GM12872 (cell line): Measurements from ENCODE around the gene DCTD.

Experiments
- CTCF ChIP-seq: IDR thresholded peaks from 3 replicates; pipeline ENCODE4 v1.5.1; 2011; ENCODE audit warnings: low read depth, mild to moderate bottlenecking, low read length, moderate library complexity; ENCODE audit not compliant: insufficient read depth

The DCTD gene

DNA sequence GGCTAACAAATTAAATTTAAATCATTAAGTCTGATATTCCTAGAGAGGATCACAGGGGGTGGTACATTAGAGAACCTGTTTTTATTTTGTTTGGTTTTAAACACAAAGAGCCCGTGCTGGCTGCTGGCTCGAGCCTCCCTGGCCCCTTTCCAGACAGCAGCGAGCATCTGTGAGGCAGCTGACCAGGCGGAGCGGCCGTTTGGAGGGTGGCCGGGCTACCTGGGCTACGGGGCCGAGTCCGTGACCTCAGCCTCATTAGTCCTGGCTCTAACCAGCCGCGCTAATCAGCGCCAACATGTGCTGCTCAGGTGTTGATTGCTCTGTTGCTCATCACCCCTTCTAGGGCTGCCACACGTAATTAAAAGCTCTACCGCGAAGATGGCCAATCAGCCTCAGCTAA lies 35.3 kb downstream of the DCTD start:
- no peak for TF ChIP-seq CTCF

DNA sequence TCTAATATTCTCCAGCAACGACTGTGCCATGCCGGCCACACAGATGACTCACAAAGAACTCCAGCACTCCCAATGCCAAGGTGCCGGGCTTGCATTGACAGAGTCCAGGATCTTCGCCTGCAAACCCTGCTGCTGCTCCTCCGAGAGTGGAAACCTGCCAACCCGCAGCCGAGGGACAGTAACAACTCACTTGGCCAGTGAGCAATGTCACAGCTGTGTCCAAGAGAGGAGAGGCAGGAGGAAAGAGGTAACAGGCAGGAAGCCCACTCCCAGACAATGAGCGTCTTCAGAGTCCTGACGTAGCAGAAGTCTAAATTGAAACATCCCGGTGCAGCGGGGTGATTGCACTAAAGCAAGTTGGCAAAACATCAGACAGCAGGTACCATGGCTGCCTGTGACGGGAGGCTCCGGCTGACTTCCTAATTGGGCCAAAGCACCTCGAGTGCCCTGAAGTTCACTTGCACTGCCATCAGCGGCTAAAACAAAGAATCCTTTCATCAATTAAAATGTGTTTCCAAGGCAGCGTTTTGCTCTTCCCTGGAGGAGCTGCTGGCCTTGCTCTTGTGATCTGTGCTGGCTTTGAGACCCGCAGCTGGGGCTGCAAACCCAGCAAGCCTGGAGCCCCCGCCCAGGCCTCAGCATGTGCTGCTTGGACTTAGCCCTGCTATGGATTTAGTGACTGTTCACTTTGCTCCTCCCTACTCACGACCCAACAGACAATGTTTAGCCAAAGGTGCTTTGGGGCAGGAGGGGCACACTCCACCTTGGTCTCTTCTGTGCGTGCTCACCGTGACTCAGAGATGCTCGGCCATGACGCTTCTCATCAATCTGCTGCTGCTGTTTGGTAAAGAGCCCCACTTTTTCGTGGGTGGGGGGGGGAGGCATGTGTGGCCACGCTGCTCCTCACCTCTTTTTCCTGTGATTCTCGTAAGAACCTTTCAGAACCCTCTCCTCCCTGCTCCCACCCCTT lies 36.5 kb downstream of the DCTD start:
- TF ChIP-seq CTCF: no peak

DNA sequence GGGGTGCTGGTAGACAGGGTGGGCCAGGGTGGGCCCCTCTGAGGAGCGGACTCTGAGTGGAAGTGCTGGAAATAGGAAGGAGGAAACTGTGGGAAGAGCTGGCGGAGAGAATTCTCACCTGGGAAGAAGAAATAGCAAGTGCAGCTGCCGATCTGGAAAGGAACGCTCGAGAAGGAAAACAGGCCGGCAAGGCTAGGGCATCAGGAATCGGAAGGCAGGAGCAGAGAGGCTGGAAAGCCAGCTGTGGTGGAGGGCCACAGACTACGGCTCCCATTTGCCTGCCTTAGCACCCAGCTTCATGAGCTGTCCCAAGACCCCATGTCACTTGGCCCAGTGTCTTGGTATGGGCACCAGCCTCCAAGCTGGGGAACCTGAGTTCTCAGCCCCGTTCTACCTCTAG lies 37.3 kb downstream of the DCTD start:
- TF ChIP-seq CTCF: no peak

- no peak for TF ChIP-seq CTCF
Observed at GRCh38 chr4:182878633-182879495, 38.3 kb downstream of the DCTD start.

- TF ChIP-seq CTCF: no peak
Observed at GRCh38 chr4:182877326-182877883, 39.8 kb downstream of the DCTD start.

- no peak for TF ChIP-seq CTCF
Observed at GRCh38 chr4:182876427-182876826, 40.8 kb downstream of the DCTD start.
